Common myeloid progenitor, CD34-positive (primary cell): ENCODE results near the gene DPP9.

ENCODE experiments used
- CTCF ChIA-PET: fragments of 350-600 bp; sonication (Branson Sonifier 250); formaldehyde crosslinking; loops from one replicate; lab custom pipeline; 2021; ENCODE audit warnings: antibody characterized with exemption; lab: Charles Lee
- POLR2A ChIA-PET: fragments of 350-600 bp; sonication (Branson Sonifier 250); formaldehyde crosslinking; loops from one replicate; lab custom pipeline; 2021; ENCODE audit warnings: antibody characterized with exemption; lab: Charles Lee
- DNase-seq, 3 donors: peaks; one replicate each; pipeline versions ENCODE4 v3.0.0 to v3.0.0-alpha.2; 2013
- H3K27ac ChIP-seq, 2 experiments: 1 replicate in 1 of 2; 2 replicates in 1 of 2; pipeline ENCODE4 v1.7.0; 2013; ENCODE audit warnings: inconsistent platforms in 2 of 2, low read length in 2 of 2, mild to moderate bottlenecking in 2 of 2, low read depth in 1 of 2, moderate library complexity in 1 of 2; ENCODE audit not compliant: severe bottlenecking in 2 of 2, insufficient read depth in 1 of 2, poor library complexity in 1 of 2
- H3K27me3 ChIP-seq, 5 experiments: replicated peaks in 2 of 5; 1 replicate in 3 of 5; 2 replicates in 2 of 5; pipeline versions ENCODE4 v1.6.1 to v1.7.0; 2013; ENCODE audit warnings: low read length in 4 of 5, mild to moderate bottlenecking in 2 of 5, moderate library complexity in 2 of 5, inconsistent platforms in 1 of 5; ENCODE audit not compliant: insufficient read depth in 5 of 5, control insufficient read depth in 4 of 5
- H3K36me3 ChIP-seq, 4 experiments: 1 replicate in 2 of 4; 2 replicates in 2 of 4; pipeline versions ENCODE4 v1.6.1 to v1.7.0; 2013; ENCODE audit warnings: low read length in 3 of 4, control low read depth in 1 of 4, mild to moderate bottlenecking in 1 of 4; ENCODE audit not compliant: control insufficient read depth in 4 of 4, insufficient read depth in 4 of 4
- H3K4me1 ChIP-seq, 4 experiments: 1 replicate in 3 of 4; 2 replicates in 1 of 4; pipeline versions ENCODE4 v1.6.1 to v1.7.1; 2013; ENCODE audit warnings: low read length in 3 of 4, mild to moderate bottlenecking in 3 of 4, control low read depth in 1 of 4, inconsistent platforms in 1 of 4, moderate library complexity in 1 of 4; ENCODE audit not compliant: control insufficient read depth in 4 of 4, insufficient read depth in 4 of 4; ENCODE audit errors: control extremely low read depth in 1 of 4
- H3K4me3 ChIP-seq, 7 experiments: 1 replicate in 4 of 7; 2 replicates in 3 of 7; pipeline versions ENCODE4 v1.5.1 to v1.7.0; 2013; ENCODE audit warnings: mild to moderate bottlenecking in 7 of 7, low read length in 6 of 7, moderate library complexity in 6 of 7, inconsistent platforms in 2 of 7, low read depth in 2 of 7, control low read depth in 1 of 7; ENCODE audit not compliant: insufficient read depth in 4 of 7, control insufficient read depth in 1 of 7; ENCODE audit errors: extremely low read depth in 1 of 7
- H3K9me3 ChIP-seq, 5 experiments: 1 replicate in 4 of 5; 2 replicates in 1 of 5; pipeline versions ENCODE4 v1.6.1 to v1.7.1; 2013; ENCODE audit warnings: low read length in 4 of 5, mild to moderate bottlenecking in 2 of 5, inconsistent platforms in 1 of 5, low read depth in 1 of 5, moderate library complexity in 1 of 5; ENCODE audit not compliant: control insufficient read depth in 4 of 5, insufficient read depth in 2 of 5; ENCODE audit errors: control extremely low read depth in 1 of 5
- WGBS: methylation state at CpG from one replicate; pipeline ENCODE4 v1.1.5; 2013; ENCODE audit not compliant: insufficient coverage; 5-methylcytosine and 5-hydroxymethylcytosine counted together

Gene DPP9

DNA sequence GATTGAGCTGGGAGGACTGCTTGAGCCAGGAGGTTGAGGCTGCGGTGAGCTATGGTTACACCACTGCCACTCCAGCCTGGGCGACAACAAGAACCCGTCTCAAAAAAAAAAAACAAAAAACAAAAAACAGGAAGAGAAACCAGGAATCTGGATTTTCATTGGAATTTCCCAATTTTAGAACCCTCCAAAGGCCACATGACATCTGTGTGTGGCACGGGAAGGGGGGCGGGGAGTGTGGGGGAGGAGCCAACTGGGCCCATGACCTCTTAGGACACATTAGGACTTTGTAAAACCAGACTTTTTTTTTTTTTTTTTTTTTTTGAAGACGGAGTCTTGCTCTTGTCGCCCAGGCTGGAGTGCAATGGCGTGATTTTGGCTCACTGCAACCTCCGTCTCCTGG lies 32.3 kb downstream of the DPP9 start:
- Histone ChIP-seq H3K27me3 (no peaks in the 10 kb centered on the region), H3K36me3 (peaks cover 4 to 86% (median 64%) of the 10 kb centered on the region in 4 experiments), H3K9me3 (no peaks in the 10 kb centered on the region), H3K27ac (no peak overlapping the region), H3K4me3 (no peak overlapping the region), H3K4me1 (no peaks in the 10 kb centered on the region)
- CTCF ChIA-PET, result interaction anchor here (0.6 kb wide), 1 partner anchor 53 kb away, joined by 3 read pairs; no protein-coding TSS in a partner anchor
- 100% methylated on average over 2 of the region's 9 CpGs for WGBS
- no peak for DNase-seq
- POLR2A ChIA-PET, result interaction anchor here (0.6 kb wide), 1 partner anchor 174 kb away, joined by 3 read pairs; no protein-coding TSS in a partner anchor

DNA sequence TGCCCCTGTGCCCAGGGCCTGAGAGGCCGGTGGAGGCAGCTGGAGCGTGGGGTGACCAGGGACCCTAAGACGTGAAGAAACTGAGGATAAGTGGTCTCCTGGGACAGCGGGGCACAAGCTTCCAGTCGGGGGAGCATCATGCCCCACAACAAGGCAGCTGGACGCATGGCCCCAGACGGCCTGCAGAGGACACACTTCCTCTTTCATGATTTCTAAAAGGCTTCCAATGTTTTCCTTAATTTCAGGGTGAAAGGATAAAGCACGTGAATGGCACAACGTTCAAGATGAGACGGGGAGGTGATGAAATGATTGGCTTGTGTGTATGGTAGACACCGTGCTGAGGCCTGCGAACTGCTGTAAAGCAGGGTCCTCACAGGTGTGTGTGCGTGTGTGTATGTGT lies 33.3 kb downstream of the DPP9 start:
- H3K27me3 ChIP-seq, result no peaks in the 10 kb centered on the region
- no peaks in the 10 kb centered on the region for H3K9me3 ChIP-seq
- DNase-seq, result no peak
- H3K4me3 ChIP-seq, result no peak overlapping the region
- H3K27ac ChIP-seq, result no peak overlapping the region
- POLR2A ChIA-PET, result no interaction called here
- 97% methylated on average over 13 of the region's 13 CpGs for WGBS
- CTCF ChIA-PET, result no interaction called here
- H3K36me3 ChIP-seq, result peaks cover 4 to 85% (median 62%) of the 10 kb centered on the region in 4 experiments
- H3K4me1 ChIP-seq, result no peaks in the 10 kb centered on the region

DNA sequence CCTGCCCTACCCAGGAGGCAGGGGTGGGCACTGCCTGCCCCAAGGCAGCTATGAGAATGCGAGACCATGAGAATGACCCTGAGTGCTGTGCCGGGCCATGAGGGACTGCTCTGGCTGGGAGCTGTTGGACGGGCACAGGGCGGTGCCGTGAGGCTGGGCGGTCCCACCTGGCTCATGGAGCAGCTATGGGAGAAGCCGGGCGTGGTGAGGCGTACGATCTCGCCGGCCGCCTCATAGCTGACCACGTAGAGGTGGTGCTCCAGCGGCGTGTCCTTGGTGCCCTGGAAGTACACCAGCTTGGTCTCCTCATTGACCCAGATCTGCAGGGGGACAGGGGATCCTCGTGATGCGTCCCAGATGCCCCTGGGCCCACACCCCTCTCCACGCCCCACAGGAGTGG lies 34.2 kb downstream of the DPP9 start:
- ChIA-PET CTCF (interaction anchor here (0.6 kb wide), 1 partner anchor 142 kb away, joined by 3 read pairs; no protein-coding TSS in a partner anchor), POLR2A (no interaction called here)
- Histone ChIP-seq H3K36me3 (peaks cover 4 to 83% (median 62%) of the 10 kb centered on the region in 4 experiments), H3K9me3 (no peaks in the 10 kb centered on the region), H3K4me1 (no peaks in the 10 kb centered on the region), H3K4me3 (no peak overlapping the region), H3K27me3 (no peaks in the 10 kb centered on the region), H3K27ac (no peak overlapping the region)
- 98% methylated on average over 19 of the region's 19 CpGs for whole genome bisulfite sequencing
- no peak for DNase-seq

DNA sequence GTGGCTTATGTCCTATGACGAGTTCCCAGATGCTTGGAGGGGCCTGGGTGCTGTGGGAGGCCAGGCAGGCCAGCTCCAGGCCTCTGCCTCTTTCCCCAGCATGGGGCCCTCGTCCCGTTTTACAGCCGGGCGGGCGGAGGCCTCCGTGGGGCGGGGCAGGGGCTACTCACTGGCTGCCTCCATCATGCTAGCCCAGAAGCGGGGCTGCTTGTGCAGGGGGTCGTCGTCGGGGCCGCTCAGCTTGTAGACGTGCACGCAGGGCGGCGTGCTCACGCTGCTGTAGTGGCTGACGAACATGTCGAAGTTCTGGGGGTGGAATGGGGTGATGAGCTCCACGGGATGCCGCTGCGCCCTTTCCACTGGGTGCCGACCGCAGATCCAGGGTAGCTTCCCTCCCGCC lies 35.1 kb downstream of the DPP9 start:
- H3K36me3 ChIP-seq, result peaks cover 4 to 83% (median 59%) of the 10 kb centered on the region in 4 experiments
- POLR2A ChIA-PET, result no interaction called here

DNA sequence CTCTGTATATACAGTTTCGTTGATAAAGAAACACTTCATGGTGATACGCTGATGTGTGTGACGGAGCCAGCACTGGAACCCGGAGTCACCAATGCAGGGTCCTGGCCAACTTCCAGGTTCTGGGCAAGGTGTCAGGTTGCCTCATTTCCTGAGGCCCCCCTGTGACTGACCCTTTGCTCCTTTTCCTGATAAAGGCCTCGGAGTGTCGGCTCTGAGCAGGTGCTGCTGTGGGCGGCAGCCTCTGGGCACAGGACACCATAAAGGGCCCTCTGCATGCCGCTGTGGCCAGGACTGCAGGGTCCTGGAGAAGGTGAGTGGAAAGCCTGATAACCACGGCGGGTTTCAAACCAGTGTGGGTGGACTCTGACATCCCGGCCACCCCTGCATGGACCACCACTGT lies 36.2 kb downstream of the DPP9 start:
- H3K4me1 ChIP-seq, result no peaks in the 10 kb centered on the region
- ChIA-PET CTCF (no interaction called here), POLR2A (no interaction called here)
- 97% methylated on average over 10 of the region's 11 CpGs for WGBS
- H3K4me3 ChIP-seq, result no peak overlapping the region
- DNase-seq, result no peak
- no peaks in the 10 kb centered on the region for H3K9me3 ChIP-seq
- peaks cover 4 to 83% (median 57%) of the 10 kb centered on the region in 4 experiments for H3K36me3 ChIP-seq
- H3K27me3 ChIP-seq, result no peaks in the 10 kb centered on the region
- no peak overlapping the region for H3K27ac ChIP-seq

More for the DNA sequence above, 35.1 kb downstream of the DPP9 start:
- Histone ChIP-seq H3K9me3 (no peaks in the 10 kb centered on the region), H3K4me3 (no peak overlapping the region), H3K27me3 (no peaks in the 10 kb centered on the region), H3K27ac (no peak overlapping the region), H3K4me1 (no peaks in the 10 kb centered on the region)
- 97% methylated on average over 22 of the region's 26 CpGs for WGBS
- CTCF ChIA-PET, result no interaction called here
- DNase-seq, result no peak

DNA sequence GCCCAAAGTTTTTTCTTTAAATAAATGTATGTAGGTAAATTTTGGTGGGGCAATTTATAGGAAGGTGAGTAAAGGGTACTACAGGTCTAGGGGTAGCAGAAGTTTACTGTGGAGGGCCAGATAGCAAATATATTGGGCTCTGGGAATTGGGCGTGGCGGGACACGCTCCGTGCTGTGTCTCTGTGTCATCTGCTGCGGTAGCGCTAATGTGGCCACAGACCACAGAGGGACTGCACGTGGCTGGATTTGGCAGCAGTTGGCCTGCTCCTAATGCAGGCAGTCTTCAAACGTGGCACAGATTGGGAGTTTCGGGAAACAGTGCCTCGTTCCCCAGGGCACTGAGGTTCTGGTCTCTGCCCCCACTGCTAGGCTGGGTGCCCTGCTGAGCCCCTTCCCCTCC lies 36.9 kb downstream of the DPP9 start:
- 97% methylated on average over 10 of the region's 10 CpGs for WGBS
- H3K4me1 ChIP-seq, result no peaks in the 10 kb centered on the region
- CTCF ChIA-PET, result no interaction called here
- no peak overlapping the region for H3K4me3 ChIP-seq
- DNase-seq, result no peak
- H3K27me3 ChIP-seq, result no peaks in the 10 kb centered on the region
- peaks cover 4 to 82% (median 57%) of the 10 kb centered on the region in 4 experiments for H3K36me3 ChIP-seq
- no peak overlapping the region for H3K27ac ChIP-seq
- POLR2A ChIA-PET, result no interaction called here
- no peaks in the 10 kb centered on the region for H3K9me3 ChIP-seq

DNA sequence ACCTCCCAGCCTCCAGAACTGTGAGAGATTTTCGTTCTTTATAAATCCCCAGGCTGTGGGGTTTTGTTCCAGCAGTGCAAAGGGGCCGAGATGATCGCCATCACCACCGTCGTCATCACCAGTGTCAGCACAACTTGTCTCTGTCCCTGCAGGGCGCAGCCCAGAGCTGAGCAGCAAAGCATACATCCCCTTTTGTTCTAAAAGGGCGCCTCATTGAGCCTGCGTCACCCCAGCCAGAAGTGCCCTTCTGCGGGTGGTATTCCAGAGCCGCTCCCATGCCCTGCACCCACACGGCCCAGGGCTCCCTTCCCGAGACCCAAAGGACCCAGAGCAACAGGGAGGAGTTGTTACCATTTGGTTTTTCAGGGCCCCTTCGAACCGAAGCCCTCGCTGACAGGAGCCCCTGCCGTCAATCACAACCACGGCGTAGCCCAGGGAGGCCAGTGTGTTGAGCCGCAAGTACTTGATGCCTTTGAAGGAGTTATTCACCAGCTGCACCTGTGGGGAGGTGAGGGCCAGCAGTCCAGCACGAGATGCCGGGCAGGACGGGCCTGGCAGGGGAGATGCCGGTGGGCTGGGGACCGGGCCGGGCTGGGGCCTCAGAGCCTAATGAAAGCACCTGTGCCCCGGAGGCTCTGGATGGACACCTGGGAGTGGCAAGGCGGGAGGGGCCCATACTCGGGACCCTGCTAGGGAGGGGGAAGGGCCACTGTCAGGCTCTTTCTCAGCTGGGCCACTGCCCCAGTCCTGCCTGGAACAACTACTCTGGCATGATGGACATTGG lies 39.1 kb downstream of the DPP9 start:
- POLR2A ChIA-PET, result no interaction called here
- CTCF ChIA-PET, result no interaction called here
- no peak for DNase-seq
- WGBS, result 96% methylated on average over 25 of the region's 28 CpGs
- no peaks in the 10 kb centered on the region for H3K27me3 ChIP-seq
- H3K27ac ChIP-seq, result no peak overlapping the region
- H3K9me3 ChIP-seq, result no peaks in the 10 kb centered on the region
- no peak overlapping the region for H3K4me3 ChIP-seq
- H3K4me1 ChIP-seq, result no peaks in the 10 kb centered on the region
- H3K36me3 ChIP-seq, result peaks cover 0 to 75% (median 52%) of the 10 kb centered on the region in 4 experiments
